A673 (cell line): ENCODE data around the gene ANKK1. TPM values are rescaled to one million over a fixed set of nuclear protein-coding genes. Genes with fewer than 3 reads are reported as not detected.
A peak's percentile ranks its signal among the peaks of the same experiment; 100 is the strongest.

ENCODE experiments used
- BruUV-seq: library from RNA; stranded (reverse); fragments of 400-500 nt; replicated peaks from 2 replicates; lab custom pipeline; 2021; lab: Mats Ljungman, UMichigan
- CTCF ChIA-PET: fragments of 300-600 bp; sonication (Branson Sonifier 250); formaldehyde crosslinking; loops from one replicate; lab custom pipeline; 2022; ENCODE audit warnings: antibody characterized with exemption; lab: Charles Lee
- POLR2A ChIA-PET: fragments of 300-600 bp; sonication (Branson Sonifier 250); formaldehyde crosslinking; loops from one replicate; lab custom pipeline; 2022; ENCODE audit warnings: antibody characterized with exemption; ENCODE audit not compliant: low non-redundant PET; lab: Charles Lee
- DNase-seq: peaks from one replicate; pipeline ENCODE4 v3.0.0-alpha.2; 2015; ENCODE audit warnings: low spot score
- H3K27ac ChIP-seq: fragments of 200-600 bp; sonication (generic); 2 replicates; pipeline ENCODE4 v1.5.1; 2016; ENCODE audit warnings: mixed run types, low read depth, mild to moderate bottlenecking, mixed read lengths, antibody characterized with exemption, low read length; ENCODE audit not compliant: poor library complexity, severe bottlenecking
- H3K27me3 ChIP-seq: fragments of 200-600 bp; sonication (generic); replicated peaks from 2 replicates; pipeline ENCODE4 v1.6.1; 2017; ENCODE audit warnings: mixed run types, low read depth, mild to moderate bottlenecking, mixed read lengths, antibody characterized with exemption, low read length; ENCODE audit not compliant: insufficient read depth, poor library complexity
- H3K36me3 ChIP-seq: fragments of 200-600 bp; sonication (generic); 2 replicates; pipeline ENCODE4 v1.6.1; 2016; ENCODE audit warnings: mixed run types, mild to moderate bottlenecking, mixed read lengths, antibody characterized with exemption, low read length; ENCODE audit not compliant: insufficient read depth, poor library complexity, severe bottlenecking
- H3K4me1 ChIP-seq: fragments of 200-600 bp; sonication (generic); 2 replicates; pipeline ENCODE4 v1.6.1; 2017; ENCODE audit warnings: mixed run types, mild to moderate bottlenecking, mixed read lengths, antibody characterized with exemption, low read length; ENCODE audit not compliant: insufficient read depth, poor library complexity, severe bottlenecking
- H3K4me3 ChIP-seq: fragments of 200-600 bp; sonication (generic); 2 replicates; pipeline ENCODE4 v1.5.1; 2016; ENCODE audit warnings: low read depth, mixed run types, mild to moderate bottlenecking, mixed read lengths, low read length; ENCODE audit not compliant: poor library complexity, severe bottlenecking
- H3K9me3 ChIP-seq: fragments of 200-600 bp; sonication (generic); 2 replicates; pipeline ENCODE4 v1.6.1; 2016; ENCODE audit warnings: mixed run types, low read depth, mild to moderate bottlenecking, mixed read lengths, antibody characterized with exemption, low read length; ENCODE audit not compliant: poor library complexity, severe bottlenecking
- EZH2 ChIP-seq: fragments of 200-600 bp; sonication (generic); IDR thresholded peaks from 2 replicates; pipeline ENCODE4 v1.6.1; 2017; ENCODE audit warnings: borderline replicate concordance, low read depth, mild to moderate bottlenecking, mixed read lengths, antibody characterized with exemption, low read length; ENCODE audit not compliant: poor library complexity, severe bottlenecking
- intact Hi-C: fragments of 100-400 bp; cut with micrococcal nuclease; formaldehyde crosslinking; loops from one replicate; pipeline ENCODE4 v1.10.0; 2022; ENCODE audit not compliant: unreplicated experiment
- total RNA-seq: library from RNA; stranded (reverse); gene quantifications from 2 replicates; pipeline ENCODE4 v1.2.3, GENCODE V29; 2021
- TF ChIP-seq, protein P1 (sequence below): fragments of 300-800, 200-600 bp; sonication (generic); conservative IDR thresholded peaks from 2 replicates; pipeline ENCODE4 v1.5.1; 2017; ENCODE audit warnings: low read depth, mild to moderate bottlenecking, antibody characterized with exemption, low read length, moderate library complexity, mixed read lengths

ANKK1 gene
- total RNA-seq, 1 experiment from 2014 or later = 0.43 TPM

DNA sequence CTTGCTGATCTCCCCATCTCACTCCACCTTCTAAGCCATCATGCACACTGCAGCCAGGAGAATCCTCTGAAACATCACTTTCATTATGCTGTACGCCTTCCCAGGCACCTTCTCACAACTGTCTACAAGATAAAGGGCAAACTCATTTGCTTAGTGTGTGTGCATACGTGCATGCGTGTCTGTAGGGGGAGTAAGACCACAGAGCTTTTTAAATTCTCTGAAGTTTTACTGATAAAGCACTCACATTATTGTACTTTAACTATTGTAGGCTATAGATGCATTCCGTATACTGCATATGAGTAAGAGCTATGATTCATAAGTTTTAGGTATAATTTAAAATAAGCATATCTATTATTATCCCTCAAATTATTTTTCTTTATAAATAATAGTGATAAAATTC lies 15.3 kb upstream of the ANKK1 start:
- Histone ChIP-seq H3K27me3 (no peaks in the 10 kb centered on the region), H3K4me3 (no peak overlapping the region), H3K4me1 (no peaks in the 10 kb centered on the region), H3K9me3 (no peaks in the 10 kb centered on the region), H3K36me3 (no peaks in the 10 kb centered on the region), H3K27ac (no peak overlapping the region)
- no peak for TF ChIP-seq EZH2
- TF ChIP-seq, protein P1, sequence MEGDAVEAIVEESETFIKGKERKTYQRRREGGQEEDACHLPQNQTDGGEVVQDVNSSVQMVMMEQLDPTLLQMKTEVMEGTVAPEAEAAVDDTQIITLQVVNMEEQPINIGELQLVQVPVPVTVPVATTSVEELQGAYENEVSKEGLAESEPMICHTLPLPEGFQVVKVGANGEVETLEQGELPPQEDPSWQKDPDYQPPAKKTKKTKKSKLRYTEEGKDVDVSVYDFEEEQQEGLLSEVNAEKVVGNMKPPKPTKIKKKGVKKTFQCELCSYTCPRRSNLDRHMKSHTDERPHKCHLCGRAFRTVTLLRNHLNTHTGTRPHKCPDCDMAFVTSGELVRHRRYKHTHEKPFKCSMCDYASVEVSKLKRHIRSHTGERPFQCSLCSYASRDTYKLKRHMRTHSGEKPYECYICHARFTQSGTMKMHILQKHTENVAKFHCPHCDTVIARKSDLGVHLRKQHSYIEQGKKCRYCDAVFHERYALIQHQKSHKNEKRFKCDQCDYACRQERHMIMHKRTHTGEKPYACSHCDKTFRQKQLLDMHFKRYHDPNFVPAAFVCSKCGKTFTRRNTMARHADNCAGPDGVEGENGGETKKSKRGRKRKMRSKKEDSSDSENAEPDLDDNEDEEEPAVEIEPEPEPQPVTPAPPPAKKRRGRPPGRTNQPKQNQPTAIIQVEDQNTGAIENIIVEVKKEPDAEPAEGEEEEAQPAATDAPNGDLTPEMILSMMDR = peak; percentile 42; the same call in 1 of the 2 replicates
- ChIA-PET CTCF (interaction anchor here (0.6 kb wide), 1 partner anchor 246 kb away, joined by 5 read pairs; no protein-coding TSS in a partner anchor), POLR2A (no interaction called here)
- no TSS peak for BruUV-seq
- DNase-seq = no peak
- intact Hi-C loops = no loop called here

DNA sequence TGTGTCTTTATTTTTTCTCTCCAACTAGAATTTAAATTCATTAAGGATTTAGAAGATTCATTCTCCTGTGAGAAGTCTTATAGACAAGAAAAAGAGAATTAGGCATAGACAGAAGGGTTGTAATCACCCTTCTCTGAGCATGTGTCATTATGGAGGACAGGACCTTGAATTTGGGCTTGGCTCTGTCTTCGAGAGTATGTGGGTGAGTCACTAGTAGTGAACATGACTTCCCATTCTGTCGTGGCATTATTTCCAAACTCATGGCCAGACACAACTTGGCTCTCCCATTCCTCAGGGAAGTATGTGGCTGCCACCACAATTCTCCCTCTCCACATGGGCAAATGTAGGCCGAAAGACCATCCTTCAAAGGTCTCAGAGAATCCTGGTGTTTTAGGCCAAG lies 14.3 kb upstream of the ANKK1 start:
- Histone ChIP-seq H3K4me3 (no peak overlapping the region), H3K4me1 (no peaks in the 10 kb centered on the region), H3K9me3 (no peaks in the 10 kb centered on the region), H3K36me3 (no peaks in the 10 kb centered on the region), H3K27ac (no peak overlapping the region), H3K27me3 (no peaks in the 10 kb centered on the region)
- CTCF ChIA-PET = no interaction called here
- no peak for TF ChIP-seq EZH2
- TF ChIP-seq, protein P1 = no peak
- no TSS peak for BruUV-seq
- POLR2A ChIA-PET = no interaction called here
- intact Hi-C loops = no loop called here
- no peak for DNase-seq

DNA sequence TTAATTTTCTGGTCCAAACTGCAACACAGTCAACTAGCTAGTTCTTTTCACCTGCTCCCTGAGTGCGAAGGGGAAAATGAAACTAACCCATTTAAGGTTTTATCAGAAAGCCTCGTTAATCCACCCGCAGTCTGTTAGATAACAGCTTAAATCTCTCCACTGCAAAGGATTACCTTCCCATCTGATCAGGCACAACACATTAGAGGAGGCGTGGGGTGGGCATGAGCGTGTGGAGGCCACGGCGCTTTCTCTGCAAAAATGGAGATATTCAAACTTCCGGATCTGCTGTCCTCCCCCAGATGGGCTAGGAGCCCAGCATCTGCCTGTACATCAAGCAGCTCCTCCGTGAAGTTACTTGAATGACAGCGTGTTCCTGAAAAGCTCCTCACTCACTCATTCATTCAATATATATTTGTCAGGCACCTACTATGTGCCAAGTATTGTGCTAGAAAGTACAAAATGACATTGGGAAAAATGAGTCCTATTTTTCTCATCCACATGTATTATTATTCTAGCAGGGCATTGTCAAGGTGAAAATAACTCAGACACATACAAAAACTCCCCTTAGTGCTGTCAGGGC lies 13.5 kb upstream of the ANKK1 start:
- TF ChIP-seq, protein P1 = no peak
- TF ChIP-seq EZH2 = no peak
- Histone ChIP-seq H3K4me1 (no peaks in the 10 kb centered on the region), H3K9me3 (no peaks in the 10 kb centered on the region), H3K4me3 (no peak overlapping the region), H3K27me3 (no peaks in the 10 kb centered on the region), H3K27ac (no peak overlapping the region), H3K36me3 (no peaks in the 10 kb centered on the region)
- POLR2A ChIA-PET = no interaction called here
- no peak for DNase-seq
- intact Hi-C loops = no loop called here
- no TSS peak for BruUV-seq
- CTCF ChIA-PET = no interaction called here
